ENCODE measurements around the gene ANKRD10.

GRCh38 chr13:110916301-110917142 lies 1.7 kb upstream of the ANKRD10 start:
- TF ChIP-seq SUZ12 (IDR thresholded peaks at IDR 0.05; ENCODE audit: extremely low read depth, insufficient read depth, insufficient read length) (no peak), ZNF274 (IDR thresholded peaks at IDR 0.05; ENCODE audit: low read depth, low read length) (no peak)

Measured in NT2/D1 (cell line).